ENCODE results near the gene PITPNM2. TPM values are rescaled to one million over a fixed set of nuclear protein-coding genes. Genes with fewer than 3 reads are reported as not detected.

PITPNM2 gene
- polyA plus RNA-seq, 1 donor from 2014 or later = 0.82 TPM

- no peak overlapping the region for H3K4me3 ChIP-seq (ENCODE audit: low read length)
- no peak overlapping the region for H3K27ac ChIP-seq (ENCODE audit: low read length)
These were observed 36.4 kb downstream of the PITPNM2 start for GRCh38 chr12:123114304-123115083.

GRCh38 chr12:123113026-123113425, 37.9 kb downstream of the PITPNM2 start:
- no peaks in the 10 kb centered on the region for H3F3A ChIP-seq (ENCODE audit: insufficient read depth, low read length, poor library complexity, severe bottlenecking)
- H3K9me3 ChIP-seq (ENCODE audit: low read length) = no peaks in the 10 kb centered on the region
- H3K27me3 ChIP-seq (ENCODE audit: insufficient read depth, low read depth, low read length) = no peaks in the 10 kb centered on the region
- no peak overlapping the region for H3K4me3 ChIP-seq (ENCODE audit: low read length)
- H3K36me3 ChIP-seq (ENCODE audit: insufficient read depth, low read length) = no peaks in the 10 kb centered on the region
- H3K27ac ChIP-seq (ENCODE audit: low read length) = no peak overlapping the region
- no peak overlapping the region for H3K9ac ChIP-seq (ENCODE audit: low read length)
- no peak overlapping the region for H3K4me2 ChIP-seq (ENCODE audit: low read length)
- no peaks in the 10 kb centered on the region for H4K20me1 ChIP-seq (ENCODE audit: insufficient read depth)
- H2AFZ ChIP-seq (ENCODE audit: low read depth, low read length) = no peak overlapping the region
- no peaks in the 10 kb centered on the region for H3K79me2 ChIP-seq (replicated peaks; ENCODE audit: insufficient read depth, low read length)
- no peaks in the 10 kb centered on the region for H3K9me2 ChIP-seq (ENCODE audit: insufficient read depth, low read length)
- TF ChIP-seq EZH2 (IDR thresholded peaks at IDR 0.05; ENCODE audit: borderline replicate concordance, insufficient read depth, low read length, poor library complexity, severe bottlenecking) = no peak
- no peak for TF ChIP-seq CTCF (IDR thresholded peaks at IDR 0.05; ENCODE audit: poor library complexity, severe bottlenecking)
- no peak for TF ChIP-seq EP300 (conservative IDR thresholded peaks at IDR 0.05; ENCODE audit: poor library complexity, severe bottlenecking)
- TF ChIP-seq RAD21 (conservative IDR thresholded peaks at IDR 0.05) = no peak
- TF ChIP-seq TAF1 (IDR thresholded peaks at IDR 0.05; ENCODE audit: low read depth) = no peak
- TF ChIP-seq MXI1 (conservative IDR thresholded peaks at IDR 0.05; ENCODE audit: poor library complexity, severe bottlenecking) = no peak
- TF ChIP-seq POLR2AphosphoS5 (IDR thresholded peaks at IDR 0.05) = no peak
- no peak for TF ChIP-seq SMC3 (conservative IDR thresholded peaks at IDR 0.05; ENCODE audit: poor library complexity)

More at GRCh38 chr12:123114304-123115083, 36.4 kb downstream of the PITPNM2 start:
- Histone ChIP-seq H3K27me3 (ENCODE audit: insufficient read depth, low read depth, low read length) (no peaks in the 10 kb centered on the region), H3K4me2 (ENCODE audit: low read length) (no peak overlapping the region), H4K20me1 (ENCODE audit: insufficient read depth) (no peaks in the 10 kb centered on the region), H3F3A (ENCODE audit: insufficient read depth, low read length, poor library complexity, severe bottlenecking) (no peaks in the 10 kb centered on the region), H3K36me3 (ENCODE audit: insufficient read depth, low read length) (no peaks in the 10 kb centered on the region), H3K9me3 (ENCODE audit: low read length) (no peaks in the 10 kb centered on the region), H2AFZ (ENCODE audit: low read depth, low read length) (no peak overlapping the region), H3K9ac (ENCODE audit: low read length) (no peak overlapping the region), H3K9me2 (ENCODE audit: insufficient read depth, low read length) (no peaks in the 10 kb centered on the region), H3K79me2 (replicated peaks; ENCODE audit: insufficient read depth, low read length) (no peaks in the 10 kb centered on the region)
- TF ChIP-seq TAF1 (IDR thresholded peaks at IDR 0.05; ENCODE audit: low read depth) (no peak), EP300 (conservative IDR thresholded peaks at IDR 0.05; ENCODE audit: poor library complexity, severe bottlenecking) (no peak), REST (IDR thresholded peaks at IDR 0.05; ENCODE audit: borderline replicate concordance) (no peak), CTCF (IDR thresholded peaks at IDR 0.05; ENCODE audit: poor library complexity, severe bottlenecking) (no peak), MXI1 (conservative IDR thresholded peaks at IDR 0.05; ENCODE audit: poor library complexity, severe bottlenecking) (no peak), SMC3 (conservative IDR thresholded peaks at IDR 0.05; ENCODE audit: poor library complexity) (no peak), POLR2AphosphoS5 (IDR thresholded peaks at IDR 0.05) (no peak), EZH2 (IDR thresholded peaks at IDR 0.05; ENCODE audit: borderline replicate concordance, insufficient read depth, low read length, poor library complexity, severe bottlenecking) (no peak), RAD21 (conservative IDR thresholded peaks at IDR 0.05) (no peak)
